LNCaP clone FGC (cell line): Measurements from ENCODE around the gene RASIP1.

ENCODE experiments used
- DNase-seq: peaks from one replicate; pipeline ENCODE4 v3.0.0-alpha.2; 2011; ENCODE audit warnings: low read depth
- H3K4me3 ChIP-seq: 2 replicates; pipeline ENCODE4 v1.5.1; 2011; ENCODE audit warnings: mild to moderate bottlenecking, low read depth, low read length, control low read depth
- CTCF ChIP-seq: IDR thresholded peaks from 2 replicates; pipeline ENCODE4 v1.5.1; 2012; ENCODE audit warnings: mild to moderate bottlenecking; ENCODE audit not compliant: control insufficient read depth, insufficient read depth; ENCODE audit errors: extremely low read depth

Gene RASIP1

DNA sequence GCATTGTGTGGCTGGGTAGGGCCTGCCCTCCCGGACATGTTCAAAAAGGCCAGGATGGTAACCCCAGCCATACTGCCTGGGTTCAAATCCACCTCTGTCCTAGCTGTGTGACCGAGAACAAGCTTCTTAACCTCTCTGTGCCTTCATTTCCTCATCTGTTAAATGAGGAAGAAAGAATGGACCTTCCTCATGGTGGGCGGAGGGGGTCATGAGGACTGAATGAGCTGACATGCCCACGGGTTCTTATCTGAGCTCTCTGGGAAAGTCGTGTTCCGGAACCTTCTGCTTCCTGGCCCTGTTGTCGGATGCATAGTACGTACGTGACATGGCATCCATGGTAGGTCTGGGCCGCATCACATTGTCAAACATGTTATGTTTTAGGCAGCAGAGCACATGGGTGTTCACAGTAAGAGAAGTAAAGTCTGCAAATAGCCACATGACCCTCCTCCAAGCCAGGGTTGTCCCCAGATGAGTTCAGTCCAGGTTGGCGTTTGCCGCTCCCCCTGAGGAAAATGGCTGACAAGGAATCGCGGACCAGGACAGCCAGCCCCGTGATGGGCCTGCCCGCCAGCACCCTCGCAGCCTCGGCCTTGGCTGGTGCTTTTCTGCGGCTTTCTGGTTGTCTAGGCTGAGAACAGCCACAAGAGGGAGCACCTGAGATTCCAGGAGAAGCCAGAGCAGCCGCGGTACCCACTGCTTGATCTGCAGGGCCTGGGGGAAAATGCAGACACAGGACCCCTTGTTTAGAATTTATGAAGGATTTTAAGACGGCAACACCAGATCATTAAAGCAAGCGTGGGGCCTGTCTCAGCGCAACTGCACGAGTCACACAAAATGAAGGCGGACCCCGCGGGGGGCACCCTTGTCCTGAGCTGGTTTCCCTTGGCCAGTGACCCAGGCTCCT lies 65.2 kb downstream of the RASIP1 start:
- no peak for DNase-seq
- TF ChIP-seq CTCF = peak; percentile 69
- no peak overlapping the region for H3K4me3 ChIP-seq

- DNase-seq = no peak
- H3K4me3 ChIP-seq = no peak overlapping the region
- no peak for TF ChIP-seq CTCF
Observed at GRCh38 chr19:48674216-48674809, 66.1 kb downstream of the RASIP1 start.

GRCh38 chr19:48673436-48674100 lies 66.8 kb downstream of the RASIP1 start:
- no peak for DNase-seq
- TF ChIP-seq CTCF = no peak
- no peak overlapping the region for H3K4me3 ChIP-seq

DNA sequence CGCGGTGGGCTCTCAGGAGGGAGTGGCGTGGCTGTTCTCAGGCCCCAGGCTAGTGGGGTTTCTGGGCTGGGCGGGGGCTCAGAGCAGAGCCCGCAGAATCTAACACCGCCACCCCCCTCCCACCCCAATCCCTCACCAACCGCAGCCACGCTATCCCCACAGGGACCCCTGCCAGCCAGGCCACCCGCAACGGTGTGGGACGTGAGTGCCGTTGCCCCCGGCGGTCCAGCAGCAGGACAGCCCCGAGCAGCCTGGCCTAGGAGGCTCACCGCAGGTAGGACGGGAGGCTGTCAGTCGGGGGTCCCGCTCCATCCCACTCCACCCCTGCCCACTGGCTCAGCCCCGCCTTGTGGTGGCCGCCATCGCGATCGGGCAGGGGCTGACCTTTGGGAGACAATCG lies 67.4 kb downstream of the RASIP1 start, which contains the start of gene NTN5:
Gene NTN5 (minus strand): TSS at position 24 of the 400 bp plus-strand sequence. CDS start 2,031 bp downstream, outside the sequence.
- H3K4me3 ChIP-seq = no peak within 1 kb of the TSS
- no peak for DNase-seq
- TF ChIP-seq CTCF = no peak

DNA sequence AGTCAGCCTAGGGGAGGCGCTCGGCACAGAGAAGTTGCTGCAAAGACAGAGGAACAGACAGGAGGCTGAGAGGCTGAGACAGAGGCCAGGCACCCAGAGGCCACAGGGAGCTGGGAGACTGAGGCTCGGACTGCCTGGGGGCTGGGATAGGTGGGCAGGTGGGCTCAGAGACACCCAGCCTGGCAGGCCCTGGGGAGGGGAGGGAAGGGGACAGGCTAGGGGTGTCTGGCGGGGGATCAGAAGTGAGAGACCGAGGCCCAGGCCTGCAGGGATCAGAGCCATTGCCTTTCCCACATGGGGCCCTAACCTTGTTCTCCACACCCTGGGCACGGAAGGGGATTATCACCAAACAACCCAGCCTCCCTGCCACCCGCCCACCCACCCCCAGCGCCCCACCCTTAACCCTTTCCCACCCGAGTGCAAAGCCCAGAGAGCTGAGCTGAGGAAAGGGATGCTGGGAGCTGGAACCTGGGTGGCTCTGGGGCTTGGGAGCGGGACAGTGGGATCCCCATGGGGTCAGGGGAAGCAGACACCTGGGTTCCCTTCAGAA lies 68.9 kb downstream of the RASIP1 start:
- no peak overlapping the region for H3K4me3 ChIP-seq
- TF ChIP-seq CTCF = no peak
- DNase-seq = no peak

DNA sequence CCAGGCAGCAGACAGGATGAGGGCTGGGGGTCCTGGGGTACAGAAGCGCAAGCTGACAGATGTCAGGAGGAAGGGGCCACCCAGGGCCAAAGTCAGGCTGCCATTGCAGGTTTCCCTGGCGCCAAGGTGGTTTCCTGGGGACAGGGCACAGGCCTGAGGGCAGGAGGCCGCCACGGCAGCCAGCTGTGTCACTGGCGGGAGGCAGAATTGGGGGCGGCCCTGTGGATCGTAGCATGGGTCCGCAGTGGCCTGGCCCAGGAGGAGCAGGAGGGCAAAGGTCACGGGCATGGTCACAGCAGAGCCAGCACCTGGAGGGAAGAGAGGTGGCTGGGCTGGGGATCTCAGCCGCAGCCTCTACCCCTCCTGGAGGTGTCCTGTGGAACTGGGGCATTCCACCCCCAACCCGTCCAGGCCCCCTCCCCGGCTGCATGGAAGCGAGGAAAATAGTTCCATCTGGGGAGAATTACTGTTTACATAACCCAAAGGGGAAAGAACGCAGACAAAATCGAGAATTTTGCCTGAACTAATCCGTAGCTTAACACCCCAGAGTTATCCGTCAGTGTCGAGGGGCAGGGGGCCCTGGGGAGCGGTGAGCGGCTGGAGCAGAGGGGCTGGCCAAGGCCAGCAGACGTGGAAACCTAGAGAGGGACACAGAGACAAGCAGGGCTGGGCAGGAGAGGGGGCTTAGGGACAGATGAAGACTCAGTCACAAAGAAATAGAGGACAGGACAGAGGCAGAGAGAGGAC lies 69.5 kb downstream of the RASIP1 start:
- no peak overlapping the region for H3K4me3 ChIP-seq
- TF ChIP-seq CTCF = no peak
- DNase-seq = no peak
